NCI-H748 treated with DMSO at 0.1 percent for 48 hours (cell line): ENCODE data around the gene KLK3.
"Not testable (repeated sequence)": the region's sequence is repeated elsewhere in the genome, so short reads cannot be mapped to it uniquely, and the experiment has no call there.

Experiments
- DNase-seq: peaks from one replicate; lab custom pipeline; 2025; lab: John Stamatoyannopoulos, UW

Gene KLK3

GRCh38 chr19:50861496-50862286 is 7.0 kb downstream of the KLK3 start:
- DNase-seq = no peak

DNA sequence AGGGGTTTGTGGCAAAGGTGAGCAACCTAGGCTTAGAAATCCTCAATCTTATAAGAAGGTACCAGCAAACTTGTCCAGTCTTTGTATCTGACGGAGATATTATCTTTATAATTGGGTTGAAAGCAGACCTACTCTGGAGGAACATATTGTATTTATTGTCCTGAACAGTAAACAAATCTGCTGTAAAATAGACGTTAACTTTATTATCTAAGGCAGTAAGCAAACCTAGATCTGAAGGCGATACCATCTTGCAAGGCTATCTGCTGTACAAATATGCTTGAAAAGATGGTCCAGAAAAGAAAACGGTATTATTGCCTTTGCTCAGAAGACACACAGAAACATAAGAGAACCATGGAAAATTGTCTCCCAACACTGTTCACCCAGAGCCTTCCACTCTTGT is 14.8 kb downstream of the KLK3 start:
- DNase-seq = no peak

- no peak for DNase-seq
These were observed 15.8 kb downstream of the KLK3 start for GRCh38 chr19:50870417-50871089.

GRCh38 chr19:50873056-50873455 is 18.3 kb downstream of the KLK3 start, which contains the start of gene KLK2:
KLK2 (plus strand) TSS chr19:50873439; CDS start chr19:50873474, 35 bp downstream.
- DNase-seq = no peak

- no peak for DNase-seq
These were observed 19.5 kb downstream of the KLK3 start for GRCh38 chr19:50874211-50874610.

DNA sequence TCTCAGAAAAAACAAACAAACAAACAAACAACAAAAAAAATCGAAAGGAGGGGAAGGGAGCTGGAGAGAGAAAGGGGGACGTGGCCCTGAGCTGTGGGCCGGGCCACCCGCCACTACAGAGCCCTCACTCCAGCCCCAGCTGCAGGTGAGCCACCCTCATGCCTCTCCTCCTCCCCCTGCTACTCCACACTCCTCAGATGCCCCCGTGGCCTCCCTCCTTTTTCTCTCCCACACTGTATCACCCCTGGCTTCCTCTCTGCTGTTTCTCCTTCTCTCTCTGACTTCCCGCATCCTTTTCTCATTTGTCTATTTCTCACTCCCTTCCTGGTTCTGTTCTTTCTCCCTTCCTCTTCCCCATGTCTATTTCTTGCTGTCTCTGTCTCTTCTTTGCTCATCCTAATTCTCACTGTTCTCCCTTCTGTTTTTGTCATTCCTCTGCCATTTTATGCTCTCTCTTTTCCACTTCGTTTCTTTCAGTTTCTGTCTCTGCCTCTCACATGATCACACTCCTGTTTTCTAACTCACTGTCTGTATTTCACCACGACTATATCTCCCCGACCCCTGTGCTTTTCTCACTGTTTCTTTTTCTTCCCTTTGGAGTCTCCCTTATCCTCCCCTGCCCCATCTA is 21.2 kb downstream of the KLK3 start:
- no peak for DNase-seq

- no peak for DNase-seq
These were observed 21.7 kb downstream of the KLK3 start for GRCh38 chr19:50876456-50876855.

DNA sequence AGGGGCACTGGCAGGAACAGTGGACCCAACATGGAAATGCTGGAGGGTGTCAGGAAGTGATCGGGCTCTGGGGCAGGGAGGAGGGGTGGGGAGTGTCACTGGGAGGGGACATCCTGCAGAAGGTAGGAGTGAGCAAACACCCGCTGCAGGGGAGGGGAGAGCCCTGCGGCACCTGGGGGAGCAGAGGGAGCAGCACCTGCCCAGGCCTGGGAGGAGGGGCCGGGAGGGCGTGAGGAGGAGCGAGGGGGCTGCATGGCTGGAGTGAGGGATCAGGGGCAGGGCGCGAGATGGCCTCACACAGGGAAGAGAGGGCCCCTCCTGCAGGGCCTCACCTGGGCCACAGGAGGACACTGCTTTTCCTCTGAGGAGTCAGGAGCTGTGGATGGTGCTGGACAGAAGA is 22.6 kb downstream of the KLK3 start:
- no peak for DNase-seq

GRCh38 chr19:50878851-50879250 is 24.1 kb downstream of the KLK3 start:
- DNase-seq = no peak

- DNase-seq = no peak
These were observed 25.5 kb downstream of the KLK3 start for GRCh38 chr19:50880241-50880640.

DNA sequence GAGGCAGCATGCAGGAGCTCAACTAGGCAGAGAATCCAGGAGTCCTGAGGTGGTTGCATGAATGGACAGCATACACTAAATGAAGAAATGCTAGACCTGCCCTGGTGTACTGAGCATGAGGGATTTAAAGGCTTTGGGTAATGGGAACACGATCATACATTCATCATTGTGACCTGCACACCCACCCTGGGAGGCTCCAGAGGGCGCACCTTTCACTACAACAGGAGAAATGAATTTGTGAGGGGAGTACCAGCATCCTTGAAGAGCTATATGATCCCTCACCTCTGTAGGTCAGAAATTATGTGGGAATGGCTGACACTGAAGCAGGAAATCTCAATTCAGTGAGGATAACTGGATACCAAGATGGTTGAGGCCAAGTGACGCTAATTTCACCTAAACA is 27.5 kb downstream of the KLK3 start:
- DNase-seq = no peak

GRCh38 chr19:50889638-50890037 is 34.9 kb downstream of the KLK3 start:
- DNase-seq = no peak

- no peak for DNase-seq
These were observed 35.9 kb downstream of the KLK3 start for GRCh38 chr19:50890422-50891252.

- DNase-seq = no peak
These were observed 36.5 kb downstream of the KLK3 start for GRCh38 chr19:50891253-50891625.

GRCh38 chr19:50893047-50893736 is 38.5 kb downstream of the KLK3 start:
- DNase-seq = no peak

GRCh38 chr19:50894478-50895356 is 40.0 kb downstream of the KLK3 start:
- DNase-seq = no peak

GRCh38 chr19:50896089-50896590 is 41.4 kb downstream of the KLK3 start:
- not testable (repeated sequence) for DNase-seq

- no peak for DNase-seq
These were observed 42.0 kb downstream of the KLK3 start for GRCh38 chr19:50896591-50897190.

DNA sequence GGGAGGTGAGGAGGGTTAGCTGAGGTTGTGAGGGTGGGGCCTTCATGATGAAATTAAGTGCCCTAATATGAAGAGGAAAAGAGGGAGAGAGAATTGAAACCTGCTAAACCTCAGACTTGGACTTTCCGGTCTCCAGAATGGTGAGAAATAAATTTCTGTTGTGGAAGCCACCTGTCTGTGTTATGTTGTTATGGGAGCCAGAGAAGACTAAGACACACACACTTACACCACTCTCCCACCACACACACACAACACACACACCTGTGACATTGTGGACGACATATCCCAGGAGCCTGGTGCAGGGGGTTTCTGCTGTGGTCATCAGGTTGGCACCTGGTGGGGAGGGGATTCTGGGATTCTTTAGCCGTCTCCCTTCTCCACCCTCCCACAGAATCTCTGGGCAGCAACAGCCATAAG is 42.5 kb downstream of the KLK3 start:
- no peak for DNase-seq

GRCh38 chr19:50897612-50898011 is 42.9 kb downstream of the KLK3 start:
- DNase-seq = no peak
